Fibroblast of mammary gland (primary cell): ENCODE data around the gene STIMATE.

Source experiments
- DNase-seq: peaks from one replicate; pipeline ENCODE4 v3.0.0-alpha.2; 2010; ENCODE audit warnings: low read depth
- H3K4me3 ChIP-seq: 2 replicates; pipeline ENCODE4 v1.5.1; 2011; ENCODE audit warnings: low read depth, mild to moderate bottlenecking, low read length, moderate library complexity; ENCODE audit not compliant: control insufficient read depth
- TF ChIP-seq, protein P1 (sequence below): conservative IDR thresholded peaks from 2 replicates; pipeline ENCODE4 v1.5.1; 2011; ENCODE audit warnings: low read depth, low read length, inconsistent platforms; ENCODE audit not compliant: control insufficient read depth, insufficient read depth

Gene STIMATE

DNA sequence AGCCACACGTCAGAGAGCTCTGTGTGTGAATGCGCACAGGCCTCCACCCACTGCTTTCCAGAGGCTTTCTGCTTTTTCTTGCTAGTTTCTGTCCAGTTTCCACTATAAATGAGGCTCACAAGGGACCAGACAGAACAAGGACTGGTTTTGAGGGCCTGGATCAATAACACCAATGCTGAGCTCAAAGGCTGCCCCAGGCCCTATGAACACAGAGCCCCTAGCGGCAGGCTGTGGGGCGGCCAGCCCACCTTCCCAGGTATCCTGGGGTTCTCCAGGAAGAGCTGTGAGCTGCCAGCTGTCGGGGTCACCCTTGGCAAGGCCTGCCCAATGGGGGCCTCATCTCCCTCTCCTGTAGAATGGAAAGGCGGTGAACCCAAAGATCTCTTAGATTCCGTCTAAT lies 104.9 kb downstream of the STIMATE start:
- TF ChIP-seq, protein P1, sequence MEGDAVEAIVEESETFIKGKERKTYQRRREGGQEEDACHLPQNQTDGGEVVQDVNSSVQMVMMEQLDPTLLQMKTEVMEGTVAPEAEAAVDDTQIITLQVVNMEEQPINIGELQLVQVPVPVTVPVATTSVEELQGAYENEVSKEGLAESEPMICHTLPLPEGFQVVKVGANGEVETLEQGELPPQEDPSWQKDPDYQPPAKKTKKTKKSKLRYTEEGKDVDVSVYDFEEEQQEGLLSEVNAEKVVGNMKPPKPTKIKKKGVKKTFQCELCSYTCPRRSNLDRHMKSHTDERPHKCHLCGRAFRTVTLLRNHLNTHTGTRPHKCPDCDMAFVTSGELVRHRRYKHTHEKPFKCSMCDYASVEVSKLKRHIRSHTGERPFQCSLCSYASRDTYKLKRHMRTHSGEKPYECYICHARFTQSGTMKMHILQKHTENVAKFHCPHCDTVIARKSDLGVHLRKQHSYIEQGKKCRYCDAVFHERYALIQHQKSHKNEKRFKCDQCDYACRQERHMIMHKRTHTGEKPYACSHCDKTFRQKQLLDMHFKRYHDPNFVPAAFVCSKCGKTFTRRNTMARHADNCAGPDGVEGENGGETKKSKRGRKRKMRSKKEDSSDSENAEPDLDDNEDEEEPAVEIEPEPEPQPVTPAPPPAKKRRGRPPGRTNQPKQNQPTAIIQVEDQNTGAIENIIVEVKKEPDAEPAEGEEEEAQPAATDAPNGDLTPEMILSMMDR: no peak

DNA sequence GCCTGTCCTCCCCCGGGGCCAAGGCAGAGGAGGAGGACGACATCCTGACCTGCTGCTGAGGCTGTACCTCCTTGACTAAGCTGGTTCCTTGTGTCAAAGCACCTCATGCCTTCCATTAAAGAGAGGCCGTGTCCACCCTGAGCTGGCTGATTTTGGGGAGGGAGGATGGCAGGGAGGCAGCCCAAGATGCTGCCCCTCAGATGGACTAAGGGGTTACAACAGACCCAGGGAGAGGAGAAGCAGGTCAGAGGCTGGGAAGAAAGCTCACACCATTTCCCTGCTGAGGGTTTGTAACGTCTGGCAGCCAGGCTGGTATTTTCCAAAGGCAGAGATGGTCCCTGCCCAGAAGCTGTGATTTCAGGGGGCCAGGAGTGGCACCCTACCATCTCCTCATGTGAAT lies 105.4 kb downstream of the STIMATE start:
- DNase-seq: no peak
- TF ChIP-seq, protein P1: no peak
- no peak overlapping the region for H3K4me3 ChIP-seq

More for the DNA sequence above, 104.9 kb downstream of the STIMATE start:
- H3K4me3 ChIP-seq: no peak overlapping the region
- no peak for DNase-seq

DNA sequence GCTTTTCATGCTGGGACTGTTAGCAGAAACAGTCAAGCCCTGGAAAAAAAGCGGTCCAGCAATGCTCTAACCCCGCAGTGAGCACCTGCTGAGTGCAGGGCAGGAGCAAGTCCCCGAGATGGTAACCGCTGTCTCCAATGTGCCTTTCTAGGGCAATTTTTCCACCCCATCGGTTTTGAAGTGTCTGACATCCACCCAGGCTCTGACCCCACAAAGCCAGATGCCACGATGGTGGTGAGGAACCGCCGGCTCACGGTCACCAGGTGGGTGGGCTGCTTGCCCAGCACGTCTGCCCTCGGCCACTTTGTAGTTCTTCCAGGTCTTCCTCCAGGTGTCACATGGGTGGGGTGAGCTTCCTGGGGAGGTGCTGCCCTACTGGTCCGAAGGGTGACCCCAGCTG lies 106.0 kb downstream of the STIMATE start:
- DNase-seq: no peak
- TF ChIP-seq, protein P1: no peak
- no peak overlapping the region for H3K4me3 ChIP-seq

DNA sequence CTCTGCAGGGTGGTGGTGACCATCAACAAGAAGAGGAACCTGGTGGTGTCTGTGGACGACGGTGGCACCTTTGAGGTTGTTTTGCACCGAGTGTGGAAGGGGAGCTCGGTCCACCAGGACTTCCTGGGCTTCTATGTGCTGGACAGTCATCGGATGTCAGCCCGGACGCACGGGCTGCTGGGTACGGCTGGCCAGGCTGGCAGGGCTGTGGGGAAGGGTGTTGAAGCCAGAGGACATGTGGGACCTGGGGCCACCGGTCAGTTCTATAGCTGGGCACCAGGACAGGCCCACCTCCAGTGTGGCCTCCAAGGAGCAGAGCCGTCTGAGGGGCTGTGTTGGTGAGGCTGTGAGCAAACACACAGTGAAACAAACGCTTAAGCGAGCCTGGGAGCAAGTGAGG lies 106.6 kb downstream of the STIMATE start:
- H3K4me3 ChIP-seq: no peak overlapping the region
- no peak for DNase-seq
- TF ChIP-seq, protein P1: no peak

DNA sequence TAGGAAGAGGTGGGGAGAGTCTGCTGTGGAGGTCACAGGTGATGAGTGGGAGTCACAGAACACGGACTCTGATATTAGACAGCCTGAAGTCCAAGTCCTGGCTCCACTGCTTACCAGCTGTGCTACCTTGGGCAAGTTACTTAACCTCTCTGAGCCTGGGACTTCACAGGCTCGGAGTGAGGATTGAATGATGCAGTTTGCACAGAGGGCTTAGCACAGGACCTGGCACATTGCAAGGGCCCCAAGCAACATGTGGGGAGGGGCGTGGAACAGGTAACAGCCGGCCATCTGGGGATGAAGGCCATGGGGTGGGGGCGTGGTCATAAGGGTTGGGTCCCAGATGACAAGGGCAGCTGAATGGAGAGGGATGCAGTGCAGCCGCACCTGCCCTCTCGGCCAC lies 107.0 kb downstream of the STIMATE start:
- TF ChIP-seq, protein P1: no peak
- no peak for DNase-seq
- no peak overlapping the region for H3K4me3 ChIP-seq

DNA sequence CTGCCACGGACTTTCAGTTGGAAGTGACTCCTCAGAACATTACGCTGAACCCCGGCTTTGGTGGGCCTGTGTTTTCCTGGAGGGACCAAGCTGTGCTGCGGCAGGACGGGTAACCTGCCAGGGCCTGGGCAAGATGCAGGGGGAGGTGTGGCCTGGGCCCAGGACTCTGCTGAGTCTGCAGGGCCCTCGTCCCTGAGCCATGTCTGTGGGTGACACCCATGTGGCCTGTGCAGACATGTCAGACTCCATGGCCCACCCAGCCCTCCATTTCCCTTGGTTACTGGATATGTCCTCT lies 107.7 kb downstream of the STIMATE start:
- TF ChIP-seq, protein P1: no peak
- H3K4me3 ChIP-seq: no peak overlapping the region
- no peak for DNase-seq

DNA sequence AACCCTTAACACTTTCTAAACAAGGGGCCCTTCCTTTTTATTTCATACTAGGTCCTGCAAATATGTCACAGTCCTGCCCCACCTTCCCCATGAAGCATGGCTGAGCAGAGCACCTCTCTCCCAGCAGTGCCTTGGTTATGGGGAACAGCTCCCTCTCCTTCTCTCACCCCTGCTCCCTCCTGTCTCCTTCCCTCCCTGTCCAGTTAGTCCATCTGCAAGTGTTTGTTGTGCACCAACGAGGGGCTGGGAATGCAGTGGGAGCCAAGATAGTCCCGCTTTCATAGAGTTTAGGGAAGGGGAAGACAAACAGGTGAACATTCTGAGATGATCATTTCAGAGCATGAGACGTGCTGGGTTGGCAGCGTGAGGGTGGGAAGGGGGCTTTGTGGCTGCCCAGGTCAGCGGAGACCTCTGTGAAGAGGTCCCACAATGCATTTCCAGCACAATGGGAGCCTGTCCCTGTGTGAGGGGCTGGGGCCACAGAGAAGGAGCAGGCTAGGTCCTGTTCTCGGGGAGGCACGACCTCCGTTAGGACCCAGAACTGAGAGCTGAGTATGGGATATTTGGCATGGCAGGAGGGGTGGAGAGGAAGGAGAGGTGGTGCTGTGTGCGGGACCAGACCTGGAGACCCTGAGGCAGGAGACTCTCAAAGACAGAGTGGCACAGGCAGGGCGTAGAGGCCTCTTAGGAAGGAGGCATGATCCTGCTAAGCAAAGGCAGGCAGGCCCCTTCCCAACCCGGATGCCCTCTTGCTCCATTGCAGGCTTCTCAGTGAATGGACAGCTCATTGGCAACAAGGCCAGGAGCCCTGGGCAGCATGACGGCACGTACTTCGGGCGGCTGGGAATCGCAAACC lies 108.2 kb downstream of the STIMATE start:
- no peak for DNase-seq
- no peak overlapping the region for H3K4me3 ChIP-seq
- TF ChIP-seq, protein P1: no peak
